GM19023 (cell line): Measurements from ENCODE around the gene ARMC9.

Experiments
- ATAC-seq: cut with Tn5 transposase; IDR thresholded peaks from one replicate; pipeline ENCODE4 v1.9.1; 2021; ENCODE audit warnings: mild to moderate bottlenecking, moderate library complexity; ENCODE audit not compliant: unreplicated experiment

Gene ARMC9

DNA sequence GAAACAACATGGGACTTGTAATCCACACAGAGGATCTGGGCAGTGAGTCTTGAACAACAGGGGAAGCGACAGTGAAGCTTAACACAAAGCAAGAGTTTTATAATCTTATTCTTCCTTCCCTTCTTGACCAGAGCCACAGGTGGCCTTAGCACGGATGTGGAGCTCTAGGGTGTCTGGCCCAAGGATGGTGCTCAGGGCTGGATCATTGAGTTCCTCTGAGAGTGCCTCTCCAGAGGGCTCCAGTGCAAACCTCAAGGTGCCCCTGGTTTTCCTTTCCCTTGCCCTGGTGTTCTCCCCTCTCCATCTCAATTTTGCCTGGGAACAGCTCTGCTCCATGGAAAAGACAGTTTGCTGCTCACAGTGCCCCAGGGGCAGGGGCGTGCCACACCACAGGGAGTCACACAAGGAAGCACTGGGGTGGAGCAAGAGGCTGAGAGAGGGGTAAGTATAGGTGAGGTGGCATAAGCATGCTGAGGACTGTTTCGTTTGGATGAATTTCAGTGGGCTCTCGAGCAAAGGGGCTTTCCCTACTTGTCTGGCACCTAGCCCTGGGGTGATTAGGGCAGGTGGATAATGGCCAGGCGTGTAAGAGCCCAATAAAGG lies 108.5 kb downstream of the ARMC9 start:
- no peak for ATAC-seq

GRCh38 chr2:231308219-231308618 lies 109.8 kb downstream of the ARMC9 start:
- no peak for ATAC-seq

DNA sequence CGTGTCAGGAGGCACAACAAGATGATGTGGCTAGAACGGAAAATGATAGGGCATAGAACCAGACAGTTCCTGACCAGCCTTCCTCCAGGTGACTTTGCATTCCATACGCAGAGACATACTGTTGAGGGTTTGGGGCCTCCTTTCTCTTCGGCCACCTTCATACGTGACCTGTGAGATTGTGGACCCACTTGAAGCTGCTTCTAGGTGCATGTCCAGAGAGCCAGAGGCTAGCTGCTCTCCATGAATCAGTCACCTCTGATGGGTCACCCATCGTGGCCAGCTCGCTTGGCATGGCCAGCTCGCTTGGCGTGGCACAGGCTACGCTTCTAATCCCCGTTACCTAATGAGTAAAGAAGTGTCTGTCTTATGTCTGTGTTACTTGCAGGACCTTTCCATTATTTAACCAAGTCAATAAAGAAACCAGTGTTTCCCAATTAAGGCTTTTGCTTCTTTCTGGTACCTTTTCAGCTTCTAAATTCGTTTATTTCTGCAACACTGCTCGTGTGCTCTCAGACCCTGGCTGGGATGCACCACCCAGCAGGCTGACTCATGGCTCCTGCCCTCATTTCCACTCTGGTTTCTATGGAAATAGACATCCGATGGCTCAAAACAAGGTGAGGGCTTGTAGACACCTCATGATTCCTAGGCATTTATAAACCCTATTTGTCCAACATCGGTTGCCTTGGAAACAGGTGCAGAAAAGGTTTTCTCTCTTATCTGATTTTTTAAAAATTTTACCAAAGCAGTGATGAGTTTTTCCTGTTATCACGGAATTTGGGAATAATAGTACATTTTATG lies 110.4 kb downstream of the ARMC9 start:
- ATAC-seq = no peak

DNA sequence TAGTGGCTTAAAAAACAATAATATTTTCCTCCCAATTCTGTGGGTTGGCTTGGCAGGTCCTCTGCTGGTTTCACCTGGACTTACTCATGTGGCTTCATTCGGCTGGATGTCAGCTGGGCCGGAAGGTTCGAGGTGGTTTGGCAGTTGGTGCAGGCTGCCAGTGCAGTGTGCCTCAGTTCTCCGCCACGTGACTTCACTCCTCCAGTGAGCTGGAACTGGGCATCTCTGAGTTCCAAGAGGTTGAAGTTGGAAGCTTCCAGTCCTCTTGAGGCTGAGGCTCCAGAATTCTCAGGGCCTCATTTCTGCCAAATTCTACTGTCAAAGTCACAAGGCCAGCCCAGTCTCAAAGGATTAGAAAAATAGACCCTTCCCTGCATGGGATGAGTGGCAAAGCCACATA lies 113.6 kb downstream of the ARMC9 start:
- ATAC-seq = no peak

GRCh38 chr2:231315896-231316295 lies 117.5 kb downstream of the ARMC9 start:
- ATAC-seq = no peak

DNA sequence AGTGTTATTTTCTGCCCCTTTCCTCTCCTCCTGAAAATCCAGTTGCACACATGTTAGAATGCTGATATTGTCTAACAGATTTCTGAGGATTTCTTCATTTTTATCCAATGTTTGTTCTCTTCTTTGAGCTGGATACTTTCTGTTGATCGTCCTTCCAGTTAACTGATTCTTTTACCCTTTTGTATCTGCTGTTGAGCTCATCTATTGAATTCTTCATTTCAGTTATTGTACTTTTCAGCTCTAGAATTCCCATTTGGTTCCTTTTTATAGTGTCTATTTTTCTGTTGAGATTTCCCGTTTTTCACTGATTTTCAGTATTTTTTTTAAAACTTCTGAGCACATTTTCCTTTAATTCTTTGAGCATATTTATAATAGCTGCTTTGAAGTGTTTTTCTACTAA lies 119.1 kb downstream of the ARMC9 start:
- ATAC-seq = no peak

DNA sequence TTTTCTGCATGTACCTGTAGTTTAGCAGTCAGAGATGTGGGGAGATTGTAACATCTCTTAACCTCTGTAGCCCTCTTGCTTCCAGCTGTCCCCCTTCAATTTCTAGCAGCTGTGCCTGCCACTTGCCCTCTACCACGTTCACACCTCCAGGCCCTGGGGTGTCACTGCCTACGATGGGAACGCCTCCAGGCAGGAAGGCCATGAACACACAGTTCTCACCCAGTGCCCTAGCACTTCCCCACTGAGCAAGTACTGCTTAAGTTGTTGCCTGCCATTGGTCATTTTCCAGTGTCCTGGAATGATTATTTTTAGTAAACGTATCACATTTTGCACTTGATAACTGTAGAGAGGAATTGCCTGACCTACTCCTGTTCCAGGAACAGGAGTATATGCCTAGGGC lies 120.0 kb downstream of the ARMC9 start:
- ATAC-seq = no peak

- ATAC-seq = no peak
These were observed 120.5 kb downstream of the ARMC9 start for GRCh38 chr2:231318954-231319353.

- no peak for ATAC-seq
These were observed 121.4 kb downstream of the ARMC9 start for GRCh38 chr2:231319867-231320266.

- no peak for ATAC-seq
These were observed 122.6 kb downstream of the ARMC9 start for GRCh38 chr2:231321021-231321420.

DNA sequence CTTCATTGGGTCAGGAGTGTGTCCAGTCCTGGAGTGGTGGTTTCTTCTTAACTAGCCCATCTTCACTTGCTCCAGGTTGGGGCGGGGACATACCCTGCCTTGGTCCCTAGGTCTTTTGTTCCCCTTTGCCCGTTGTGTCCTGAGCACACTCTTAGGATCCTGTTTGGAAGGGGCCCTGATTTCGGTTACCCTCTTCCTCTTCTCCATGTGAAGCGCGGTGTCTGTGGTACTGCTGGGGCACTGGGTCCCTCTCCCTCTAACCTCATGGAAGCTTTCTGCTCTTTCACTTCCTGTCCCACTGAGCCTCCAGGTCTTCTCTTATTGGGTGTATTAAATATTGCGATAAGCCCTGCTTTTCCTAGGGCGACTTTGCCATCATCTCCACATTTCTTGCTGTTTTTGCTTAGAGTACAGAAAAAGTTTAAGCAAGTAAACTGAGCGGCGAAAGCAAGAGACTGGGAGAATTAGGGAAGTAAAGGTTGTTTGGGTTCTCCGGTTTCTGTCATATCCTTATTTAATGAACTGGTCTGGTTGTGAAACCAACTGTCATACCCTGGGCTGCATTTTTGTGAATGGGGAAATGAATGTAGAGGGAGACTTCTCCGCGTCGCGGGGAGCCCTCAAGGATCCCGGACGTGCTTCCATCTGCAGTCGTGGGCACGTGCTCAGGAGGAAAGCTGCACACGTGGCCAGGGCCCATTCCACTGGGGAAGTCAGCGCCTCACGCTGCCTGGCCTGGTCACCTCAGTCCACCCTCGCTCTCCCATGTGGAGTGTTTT lies 123.3 kb downstream of the ARMC9 start:
- ATAC-seq = no peak

DNA sequence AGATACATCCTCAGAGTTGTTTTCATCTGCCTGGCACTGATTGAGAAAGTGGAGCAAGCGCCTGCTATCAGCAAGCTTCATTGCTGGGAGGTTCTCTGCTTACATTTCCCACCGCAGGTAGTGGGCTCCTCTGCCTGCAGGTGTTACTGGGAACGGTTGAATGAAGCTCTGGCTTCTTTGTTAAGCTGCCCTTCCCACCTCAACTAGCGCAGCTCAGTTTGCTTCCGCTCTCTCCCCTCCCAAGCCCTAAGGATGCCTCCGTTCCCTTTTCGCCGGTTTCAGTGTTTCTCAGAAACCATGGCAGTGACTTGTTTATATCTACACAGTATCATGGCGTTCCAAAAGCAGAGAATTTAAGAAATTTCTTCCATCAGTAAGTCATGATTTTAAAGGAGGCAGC lies 124.9 kb downstream of the ARMC9 start:
- ATAC-seq = no peak

GRCh38 chr2:231325826-231326225 lies 127.4 kb downstream of the ARMC9 start:
- no peak for ATAC-seq

DNA sequence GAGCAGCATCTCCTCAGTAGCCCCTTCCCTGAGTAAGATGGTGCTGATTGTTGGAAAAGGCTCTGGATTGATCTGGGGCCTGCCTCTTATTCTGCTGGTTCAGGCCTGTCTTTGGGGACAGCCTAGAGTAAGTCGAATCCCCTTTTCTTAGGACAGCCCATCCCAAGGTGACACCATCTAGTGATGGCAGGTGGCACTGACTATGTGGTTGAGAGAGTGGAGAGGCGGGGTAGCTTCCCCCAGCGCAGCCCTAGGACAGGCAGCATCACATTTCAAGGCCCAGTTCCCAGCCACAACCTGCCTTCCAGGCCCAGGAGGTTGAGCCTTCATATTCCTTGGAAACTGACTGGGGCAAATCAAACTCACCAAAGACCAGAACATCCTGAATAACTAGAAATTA lies 128.0 kb downstream of the ARMC9 start:
- no peak for ATAC-seq

- no peak for ATAC-seq
These were observed 131.9 kb downstream of the ARMC9 start for GRCh38 chr2:231330311-231330710.

- no peak for ATAC-seq
These were observed 133.1 kb downstream of the ARMC9 start for GRCh38 chr2:231331533-231331932.

DNA sequence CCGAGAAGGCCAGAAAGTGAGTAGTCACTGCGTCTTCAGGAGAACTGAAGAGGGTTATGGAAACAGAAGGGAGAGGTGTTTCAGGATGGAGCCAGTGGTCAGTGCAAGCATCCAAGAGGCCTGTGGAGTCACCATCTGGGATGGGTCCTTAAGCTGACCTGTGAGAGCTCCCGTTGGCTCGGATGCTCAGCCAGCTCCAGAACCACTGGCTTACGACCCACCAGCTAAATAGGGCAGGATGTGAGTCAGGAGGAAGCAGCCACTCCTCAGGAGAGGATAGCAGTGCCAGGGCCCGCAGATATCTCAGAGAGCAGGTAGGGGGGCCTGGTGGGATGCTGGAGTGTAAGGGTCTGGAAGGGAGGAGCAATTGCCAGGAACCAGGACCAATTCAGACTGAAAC lies 134.0 kb downstream of the ARMC9 start:
- no peak for ATAC-seq

GRCh38 chr2:231332872-231333500 lies 134.6 kb downstream of the ARMC9 start:
- no peak for ATAC-seq

DNA sequence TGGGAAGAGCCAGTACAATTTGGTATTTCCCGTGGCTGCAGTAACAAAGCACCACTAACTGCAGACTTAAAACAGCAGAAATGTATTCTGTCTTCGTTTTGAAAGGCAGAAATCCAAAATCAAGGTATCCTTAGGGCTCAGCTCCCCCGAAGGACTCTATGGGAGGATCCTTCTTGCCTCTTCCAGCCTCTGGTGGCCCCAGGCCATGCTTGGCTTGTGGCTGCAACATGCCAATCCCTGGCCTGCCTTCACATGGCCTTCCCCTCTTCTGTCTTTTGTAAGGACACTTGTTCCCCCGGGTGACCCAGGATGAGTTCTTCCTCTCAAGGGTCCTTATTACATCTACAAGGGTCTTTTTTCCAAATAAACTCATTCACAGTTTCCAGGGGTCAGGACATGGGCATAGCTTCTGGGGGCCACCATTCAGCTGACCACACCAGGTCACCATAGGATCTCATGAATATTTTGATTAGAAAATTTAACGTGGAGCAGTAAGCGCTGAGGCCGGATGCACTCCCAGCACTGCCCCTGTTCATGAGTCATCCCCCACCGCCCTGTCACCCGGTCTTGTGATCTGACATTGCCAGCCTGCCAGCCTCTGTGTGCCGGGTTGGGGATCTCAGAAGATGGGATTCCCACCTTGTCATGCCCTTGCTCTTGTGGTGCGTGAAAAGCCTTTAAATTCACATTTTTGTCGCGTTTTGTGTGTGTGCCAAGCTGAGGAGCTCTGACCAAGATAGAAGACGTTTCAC lies 135.9 kb downstream of the ARMC9 start:
- ATAC-seq = no peak

GRCh38 chr2:231334981-231335380 lies 136.6 kb downstream of the ARMC9 start:
- ATAC-seq = no peak

GRCh38 chr2:231335591-231335990 lies 137.2 kb downstream of the ARMC9 start:
- ATAC-seq = no peak
